NCI-H510A treated with DMSO at 0.1 percent for 48 hours (cell line): ENCODE measurements around the gene USP17L18.
"Not testable (repeated sequence)": the region's sequence is repeated elsewhere in the genome, so short reads cannot be mapped to it uniquely, and the experiment has no call there.

Experiments
- DNase-seq: peaks from one replicate; lab custom pipeline; 2025; lab: John Stamatoyannopoulos, UW

Gene USP17L18

GRCh38 chr4:9247953-9248680, at the start of gene USP17L18:
USP17L18 (plus strand) TSS chr4:9248630; CDS start chr4:9248630, 0 bp downstream.
- not testable (repeated sequence) for DNase-seq

GRCh38 chr4:9210357-9210756, 38.1 kb upstream of the USP17L18 start, which contains the start of gene USP17L10:
USP17L10 (plus strand) TSS chr4:9210657; CDS start chr4:9210657, 0 bp downstream.
- not testable (repeated sequence) for DNase-seq

- not testable (repeated sequence) for DNase-seq
These were observed 33.7 kb upstream of the USP17L18 start for GRCh38 chr4:9214701-9215100.

- not testable (repeated sequence) for DNase-seq
These were observed 33.3 kb upstream of the USP17L18 start, which contains the start of gene USP17L11 for GRCh38 chr4:9215105-9215504. USP17L11 (plus strand) TSS chr4:9215405; CDS start chr4:9215405, 0 bp downstream.

- not testable (repeated sequence) for DNase-seq
These were observed 28.6 kb upstream of the USP17L18 start, which contains the start of gene USP17L12 for GRCh38 chr4:9219852-9220251. USP17L12 (plus strand) TSS chr4:9220152; CDS start chr4:9220152, 0 bp downstream.

- DNase-seq: not testable (repeated sequence)
These were observed 23.8 kb upstream of the USP17L18 start, which contains the start of gene USP17L13 for GRCh38 chr4:9224596-9224995. USP17L13 (plus strand) TSS chr4:9224896; CDS start chr4:9224896, 0 bp downstream.

GRCh38 chr4:9230249-9230648, 18.2 kb upstream of the USP17L18 start:
- not testable (repeated sequence) for DNase-seq

- DNase-seq: not testable (repeated sequence)
These were observed 14.3 kb upstream of the USP17L18 start, which contains the start of gene USP17L15 for GRCh38 chr4:9234085-9234484. USP17L15 (plus strand) TSS chr4:9234385; CDS start chr4:9234385, 0 bp downstream.

- DNase-seq: not testable (repeated sequence)
These were observed 10.0 kb upstream of the USP17L18 start for GRCh38 chr4:9238461-9238860.

- DNase-seq: not testable (repeated sequence)
These were observed 4.9 kb upstream of the USP17L18 start, which contains the start of gene USP17L17 for GRCh38 chr4:9243579-9243978. USP17L17 (plus strand) TSS chr4:9243879; CDS start chr4:9243879, 0 bp downstream.

- not testable (repeated sequence) for DNase-seq
These were observed 4.6 kb downstream of the USP17L18 start, which contains the start of gene USP17L19 for GRCh38 chr4:9253078-9253477. USP17L19 (plus strand) TSS chr4:9253378; CDS start chr4:9253378, 0 bp downstream.

GRCh38 chr4:9257824-9258223, 9.4 kb downstream of the USP17L18 start, which contains the start of gene USP17L20:
USP17L20 (plus strand) TSS chr4:9258124; CDS start chr4:9258124, 0 bp downstream.
- not testable (repeated sequence) for DNase-seq

GRCh38 chr4:9262572-9262971, 14.1 kb downstream of the USP17L18 start, which contains the start of gene USP17L21:
USP17L21 (plus strand) TSS chr4:9262872; CDS start chr4:9262872, 0 bp downstream.
- DNase-seq: not testable (repeated sequence)

GRCh38 chr4:9267319-9267718, 18.9 kb downstream of the USP17L18 start, which contains the start of gene USP17L22:
USP17L22 (plus strand) TSS chr4:9267619; CDS start chr4:9267619, 0 bp downstream.
- not testable (repeated sequence) for DNase-seq

GRCh38 chr4:9271719-9272118, 23.3 kb downstream of the USP17L18 start:
- DNase-seq: not testable (repeated sequence)
